ENCODE measurements around the gene HLA-E.
A peak's percentile ranks its signal among the peaks of the same experiment; 100 is the strongest.
"Not testable (repeated sequence)": the region's sequence is repeated elsewhere in the genome, so short reads cannot be mapped to it uniquely, and the experiment has no call there.

HLA-E gene

GRCh38 chr6:30490026-30490876 is 942 bp downstream of the HLA-E start:
- peak; percentile 77 for ATAC-seq
- no peak for TF ChIP-seq ZNF70 (CRISPR knock-in tag; IDR thresholded peaks at IDR 0.05)
- TF ChIP-seq ZFP3 (CRISPR knock-in tag; IDR thresholded peaks at IDR 0.05), result no peak

GRCh38 chr6:30491291-30491953 is 2.1 kb downstream of the HLA-E start:
- ATAC-seq, result not testable (repeated sequence)

DNA sequence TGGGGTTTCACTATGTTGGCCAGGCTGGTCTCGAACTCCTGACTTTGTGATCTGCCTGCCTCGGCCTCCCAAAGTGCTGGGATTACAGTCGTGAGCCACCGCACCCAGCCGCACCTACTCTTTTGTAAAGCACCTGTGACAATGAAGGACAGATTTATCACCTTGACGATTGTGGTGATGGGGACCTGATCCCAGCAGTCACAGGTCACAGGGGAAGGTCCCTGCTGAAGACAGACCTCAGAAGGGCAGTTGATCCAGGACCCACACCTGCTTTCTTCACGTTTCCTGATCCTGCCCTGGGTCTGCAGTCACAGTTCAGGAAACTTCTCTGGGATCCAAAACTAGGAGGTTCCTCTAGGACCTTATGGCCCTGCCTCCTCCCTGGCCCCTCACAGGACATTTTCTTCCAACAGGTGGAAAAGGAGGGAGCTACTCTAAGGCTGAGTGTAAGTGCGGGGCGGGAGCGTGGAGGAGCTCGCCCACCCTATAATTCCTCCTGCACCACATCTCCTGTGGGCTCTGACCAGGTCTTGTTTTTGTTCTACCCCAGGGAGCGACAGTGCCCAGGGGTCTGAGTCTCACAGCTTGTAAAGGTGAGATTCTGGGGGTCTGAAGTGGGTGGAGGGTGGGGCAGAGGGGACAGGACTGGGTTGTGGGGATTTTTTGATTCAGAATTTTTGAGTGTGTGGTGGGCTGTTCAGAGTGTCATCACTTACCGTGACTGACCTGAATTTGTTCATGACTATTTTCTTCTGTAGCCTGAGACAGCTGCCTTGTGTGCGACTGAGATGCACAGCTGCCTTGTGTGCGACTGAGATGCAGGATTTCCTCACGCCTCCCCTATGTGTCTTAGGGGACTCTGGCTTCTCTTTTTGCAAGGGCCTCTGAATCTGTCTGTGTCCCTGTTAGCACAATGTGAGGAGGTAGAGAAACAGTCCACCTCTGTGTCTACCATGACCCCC is 3.0 kb downstream of the HLA-E start:
- TF ChIP-seq SNAI2 (CRISPR knock-in tag; IDR thresholded peaks at IDR 0.05), result no peak
- TF ChIP-seq ZFP30 (CRISPR knock-in tag; IDR thresholded peaks at IDR 0.05), result no peak
- TF ChIP-seq ZNF8 (CRISPR knock-in tag; IDR thresholded peaks at IDR 0.05), result no peak
- no peak for ATAC-seq

- no peak for ATAC-seq
- TF ChIP-seq OSR1 (CRISPR knock-in tag; IDR thresholded peaks at IDR 0.05) (no peak), ZNF70 (CRISPR knock-in tag; IDR thresholded peaks at IDR 0.05) (no peak), ZNF8 (CRISPR knock-in tag; IDR thresholded peaks at IDR 0.05) (no peak), ZC3H10 (CRISPR knock-in tag; IDR thresholded peaks at IDR 0.05) (no peak), TSHZ2 (CRISPR knock-in tag; IDR thresholded peaks at IDR 0.05) (no peak), GLIS3 (CRISPR knock-in tag; IDR thresholded peaks at IDR 0.05) (no peak), PPARA (CRISPR knock-in tag; IDR thresholded peaks at IDR 0.05; ENCODE audit: borderline replicate concordance) (no peak), ZFP3 (CRISPR knock-in tag; IDR thresholded peaks at IDR 0.05) (no peak), POU6F1 (CRISPR knock-in tag; IDR thresholded peaks at IDR 0.05; ENCODE audit: borderline replicate concordance, low read depth) (no peak), TCF4 (CRISPR knock-in tag; IDR thresholded peaks at IDR 0.05; ENCODE audit: borderline replicate concordance) (no peak)
- TF ChIP-seq, protein P1, sequence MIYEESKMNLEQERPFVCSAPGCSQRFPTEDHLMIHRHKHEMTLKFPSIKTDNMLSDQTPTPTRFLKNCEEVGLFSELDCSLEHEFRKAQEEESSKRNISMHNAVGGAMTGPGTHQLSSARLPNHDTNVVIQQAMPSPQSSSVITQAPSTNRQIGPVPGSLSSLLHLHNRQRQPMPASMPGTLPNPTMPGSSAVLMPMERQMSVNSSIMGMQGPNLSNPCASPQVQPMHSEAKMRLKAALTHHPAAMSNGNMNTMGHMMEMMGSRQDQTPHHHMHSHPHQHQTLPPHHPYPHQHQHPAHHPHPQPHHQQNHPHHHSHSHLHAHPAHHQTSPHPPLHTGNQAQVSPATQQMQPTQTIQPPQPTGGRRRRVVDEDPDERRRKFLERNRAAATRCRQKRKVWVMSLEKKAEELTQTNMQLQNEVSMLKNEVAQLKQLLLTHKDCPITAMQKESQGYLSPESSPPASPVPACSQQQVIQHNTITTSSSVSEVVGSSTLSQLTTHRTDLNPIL (CRISPR knock-in tag; IDR thresholded peaks at IDR 0.05; ENCODE audit: low read depth), result no peak
- TF ChIP-seq, protein P2, sequence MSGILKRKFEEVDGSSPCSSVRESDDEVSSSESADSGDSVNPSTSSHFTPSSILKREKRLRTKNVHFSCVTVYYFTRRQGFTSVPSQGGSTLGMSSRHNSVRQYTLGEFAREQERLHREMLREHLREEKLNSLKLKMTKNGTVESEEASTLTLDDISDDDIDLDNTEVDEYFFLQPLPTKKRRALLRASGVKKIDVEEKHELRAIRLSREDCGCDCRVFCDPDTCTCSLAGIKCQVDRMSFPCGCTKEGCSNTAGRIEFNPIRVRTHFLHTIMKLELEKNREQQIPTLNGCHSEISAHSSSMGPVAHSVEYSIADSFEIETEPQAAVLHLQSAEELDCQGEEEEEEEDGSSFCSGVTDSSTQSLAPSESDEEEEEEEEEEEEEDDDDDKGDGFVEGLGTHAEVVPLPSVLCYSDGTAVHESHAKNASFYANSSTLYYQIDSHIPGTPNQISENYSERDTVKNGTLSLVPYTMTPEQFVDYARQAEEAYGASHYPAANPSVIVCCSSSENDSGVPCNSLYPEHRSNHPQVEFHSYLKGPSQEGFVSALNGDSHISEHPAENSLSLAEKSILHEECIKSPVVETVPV (CRISPR knock-in tag; IDR thresholded peaks at IDR 0.05), result no peak
Observed at GRCh38 chr6:30493643-30494250, 4.4 kb downstream of the HLA-E start.

All from SK-N-SH treated with all-trans-retinoic acid at 6 μM for 48 hours (cell line).